Stimulated activated CD4-positive, alpha-beta T cell treated with anti-CD3 and anti-CD28 coated beads, Interleukin-12 subunit alpha, Interleukin-12 subunit beta, amount 100 ng/mL, for 4 hours (primary cell): ENCODE measurements around the gene NRXN2.

Experiments used
- DNase-seq: peaks from one replicate; pipeline ENCODE4 v3.0.0-alpha.2; 2020

The NRXN2 gene

DNA sequence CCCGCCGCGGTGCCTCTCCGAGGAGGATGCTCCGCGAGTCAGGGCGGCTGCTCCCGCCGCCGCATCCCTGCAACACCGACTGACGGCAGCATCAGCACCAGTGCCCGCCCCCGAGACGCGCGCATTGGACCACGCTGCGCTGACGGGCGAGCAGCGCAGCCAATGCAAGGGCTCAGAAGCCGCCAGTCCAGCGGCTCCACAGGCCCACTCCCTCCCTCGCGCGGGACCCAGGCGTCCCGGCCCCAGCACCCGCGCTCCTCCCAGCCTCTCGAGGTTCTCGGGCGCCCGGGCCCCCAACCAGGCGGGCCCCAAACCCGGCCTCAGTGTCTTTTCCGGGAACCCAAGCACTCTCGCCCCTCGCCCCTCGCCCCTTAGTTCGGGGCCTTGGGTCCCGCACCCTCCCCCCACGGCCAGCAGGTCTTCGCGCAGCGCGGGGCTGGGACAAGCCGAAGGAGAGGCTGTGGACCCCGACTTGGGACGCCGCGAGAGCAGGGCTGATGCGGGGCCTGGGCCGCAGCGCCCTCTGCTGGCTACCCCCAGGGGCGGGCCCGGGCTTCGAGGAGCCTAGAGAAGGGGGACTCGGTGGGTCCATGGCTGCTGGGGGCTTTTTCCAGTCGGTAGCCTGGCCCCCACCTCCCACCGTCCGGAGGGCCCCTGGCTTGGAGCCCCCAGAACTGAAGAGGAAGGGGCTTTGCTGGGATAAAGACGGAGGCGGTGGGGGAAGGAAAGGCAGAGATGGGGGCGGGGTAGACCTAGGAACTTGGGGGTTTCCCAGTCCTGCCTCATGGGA, at the start of gene NRXN2:
Gene NRXN2 (minus strand): TSS at position 81 of the 790 bp plus-strand sequence. CDS start 9,498 bp downstream, outside the sequence.
- peak; percentile 83 for DNase-seq

DNA sequence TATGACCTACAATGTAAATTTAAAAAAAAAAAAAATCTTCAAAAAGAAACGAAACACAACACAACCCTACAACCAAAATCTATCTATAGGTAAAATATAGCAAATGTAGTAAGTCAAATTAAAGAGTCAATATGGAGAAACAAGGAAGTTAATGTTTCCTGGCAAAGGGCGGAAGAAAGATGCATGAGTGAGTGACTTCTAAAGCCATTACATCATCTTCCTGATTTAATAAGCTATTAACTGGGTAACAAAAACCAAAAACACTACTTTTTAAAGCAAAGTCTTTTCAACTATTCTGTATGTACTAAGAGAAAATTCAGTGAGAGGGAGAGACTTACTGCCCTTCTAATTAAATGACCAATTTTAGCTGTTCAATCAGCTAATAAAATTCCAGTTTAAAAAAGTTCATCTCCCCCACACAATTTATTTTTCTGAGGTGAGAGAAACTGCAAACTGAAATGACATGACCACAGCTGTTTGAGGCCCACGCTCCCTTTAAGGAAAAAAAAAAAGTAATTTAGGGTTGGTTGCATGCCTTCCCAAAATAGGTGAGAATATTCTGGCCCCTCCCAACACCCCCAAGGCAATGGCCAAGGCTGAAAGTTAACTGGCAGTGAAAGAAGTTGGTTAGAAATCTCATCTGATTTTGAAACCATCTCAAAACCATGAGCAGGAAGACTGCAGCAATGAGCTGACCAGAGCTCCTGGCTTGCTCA, 49.5 kb upstream of the NRXN2 start:
- no peak for DNase-seq

DNA sequence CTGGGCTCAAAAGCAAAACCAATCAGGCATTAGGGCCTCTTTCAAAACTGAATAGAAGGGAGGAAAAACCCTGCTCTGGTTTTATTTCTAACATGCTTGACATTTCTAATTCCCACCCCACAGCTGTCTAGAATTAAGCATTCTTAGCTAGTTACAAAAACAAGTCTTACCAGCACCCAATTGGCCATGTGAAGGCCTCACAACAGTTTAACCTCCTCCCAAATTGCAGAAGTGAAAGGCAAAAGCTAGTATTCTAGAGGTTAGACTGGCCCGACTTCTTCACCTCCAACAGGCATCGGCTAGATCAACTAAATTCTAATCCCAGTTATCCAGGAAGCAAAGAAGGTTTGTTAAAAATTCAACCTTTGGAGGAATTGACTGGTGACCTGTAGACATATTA, 48.9 kb upstream of the NRXN2 start:
- no peak for DNase-seq

DNA sequence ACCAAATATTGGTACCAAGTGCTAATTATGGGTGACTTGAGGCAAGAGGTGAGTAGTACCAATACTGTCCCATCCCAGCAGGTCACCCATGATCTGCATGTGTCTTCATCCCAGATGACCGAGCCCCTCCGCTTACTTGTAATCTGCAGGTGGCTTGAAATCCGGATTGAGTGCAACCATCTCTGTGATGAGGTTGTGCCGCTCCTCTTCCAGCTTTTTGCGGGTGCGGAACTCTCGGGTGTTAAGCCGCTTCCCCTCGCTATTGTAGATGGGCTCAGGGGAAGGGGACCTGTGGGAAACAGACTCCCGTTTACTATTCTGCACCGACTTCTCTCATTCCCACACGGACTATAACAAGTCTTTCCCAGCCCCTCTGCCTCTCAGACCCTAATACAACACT, 47.1 kb upstream of the NRXN2 start:
- no peak for DNase-seq

DNA sequence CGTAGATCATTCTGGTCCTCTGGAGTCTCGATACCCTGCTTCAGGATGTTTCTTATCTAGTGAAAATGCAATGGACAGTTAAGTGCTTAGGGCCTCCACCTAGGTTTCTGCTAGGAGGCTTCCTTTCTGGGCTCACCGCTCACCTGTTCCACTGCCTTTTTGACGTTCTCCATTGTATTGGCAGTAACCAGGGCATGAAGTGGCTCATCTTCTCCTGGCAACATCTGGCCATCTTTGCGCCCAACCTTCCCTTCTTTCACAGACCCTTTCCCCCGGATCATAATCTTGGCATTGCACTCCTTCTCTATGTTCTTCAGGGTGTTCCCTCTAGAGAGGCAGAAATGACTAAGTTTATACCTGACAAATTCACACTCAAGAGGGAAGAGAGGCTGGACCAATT, 46.3 kb upstream of the NRXN2 start:
- DNase-seq: no peak

DNA sequence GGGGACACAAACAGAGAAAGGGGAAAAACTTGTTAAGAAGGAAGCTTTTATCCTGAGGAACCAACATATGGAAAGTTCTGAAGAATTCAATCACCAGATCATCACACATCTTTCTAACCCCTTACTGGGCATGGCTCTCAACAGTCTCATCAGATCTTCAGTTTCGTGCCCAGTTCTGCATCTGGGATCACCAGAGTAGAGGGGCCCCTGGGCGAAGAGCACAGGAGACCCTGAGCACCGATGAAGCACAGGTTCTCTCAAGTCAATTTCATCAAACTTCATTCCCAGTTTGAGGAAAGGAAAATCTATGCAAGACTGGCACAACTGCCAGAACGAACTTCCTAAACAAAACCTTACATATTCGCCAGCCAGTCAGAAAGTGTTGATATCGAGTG, 45.3 kb upstream of the NRXN2 start:
- no peak for DNase-seq

DNA sequence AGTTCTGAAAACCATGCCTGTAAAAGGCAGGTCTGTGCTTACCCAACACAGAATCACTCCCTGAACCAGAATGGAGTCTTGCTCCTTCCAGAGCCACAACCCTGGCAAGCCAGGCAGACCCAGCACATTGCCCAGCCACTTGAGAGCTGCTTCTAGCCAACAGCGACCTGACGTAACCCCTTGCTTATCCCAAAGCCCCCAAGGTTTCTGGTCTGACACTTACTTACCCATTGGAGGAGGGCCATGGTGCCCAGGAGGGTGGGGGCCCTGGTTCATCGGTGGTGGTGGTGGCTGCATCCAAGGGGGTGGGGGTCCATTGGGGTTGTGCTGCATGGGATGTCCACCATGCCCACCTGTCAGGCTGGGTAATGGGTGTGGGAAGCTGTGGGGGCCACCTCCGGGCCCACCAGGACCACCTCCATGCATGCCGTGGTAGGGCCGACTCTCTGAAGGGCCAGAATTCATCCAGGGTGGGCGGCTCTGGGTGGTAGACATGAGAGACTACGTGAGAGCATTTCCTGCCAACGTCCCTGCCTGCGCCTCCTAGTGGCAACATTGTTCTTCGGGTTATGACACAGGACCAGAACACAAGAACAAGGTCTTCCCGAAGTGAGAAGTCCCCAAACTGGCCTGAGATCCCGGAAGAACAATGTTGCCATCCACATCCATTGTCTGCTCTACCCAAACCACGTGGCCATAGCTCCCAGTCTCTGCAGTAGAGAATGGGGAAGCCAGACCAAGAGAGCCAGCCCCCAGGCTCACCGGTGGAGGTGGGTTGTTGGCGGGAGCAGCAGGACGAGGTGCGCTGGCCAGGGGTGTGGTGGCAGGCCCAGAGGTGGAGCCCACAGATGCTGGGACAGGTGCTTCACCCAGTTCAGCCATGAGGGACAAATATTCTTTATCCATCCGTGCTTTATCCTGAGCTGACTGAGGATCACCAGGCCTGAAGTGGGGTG, 44.6 kb upstream of the NRXN2 start:
- DNase-seq: peak; percentile 77

DNA sequence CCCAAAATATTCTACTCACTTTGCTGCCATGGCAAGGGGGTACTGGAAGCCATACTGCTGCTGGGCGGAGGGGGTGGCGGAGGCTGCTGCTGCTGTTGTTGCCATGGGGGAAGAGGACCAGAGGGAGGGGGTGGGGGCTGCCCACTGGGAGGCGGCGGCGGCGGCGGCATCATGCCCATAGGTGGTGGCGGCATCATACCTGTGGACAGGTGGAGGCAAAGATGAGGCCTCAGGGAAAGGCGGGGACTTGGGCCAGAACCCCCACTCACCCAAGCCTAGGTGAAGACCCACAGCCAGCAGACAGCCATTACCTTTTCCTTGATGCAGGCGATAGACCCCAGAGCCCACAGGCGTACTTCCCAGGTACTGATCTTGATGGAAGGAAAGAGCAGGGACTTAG, 43.9 kb upstream of the NRXN2 start:
- no peak for DNase-seq

DNA sequence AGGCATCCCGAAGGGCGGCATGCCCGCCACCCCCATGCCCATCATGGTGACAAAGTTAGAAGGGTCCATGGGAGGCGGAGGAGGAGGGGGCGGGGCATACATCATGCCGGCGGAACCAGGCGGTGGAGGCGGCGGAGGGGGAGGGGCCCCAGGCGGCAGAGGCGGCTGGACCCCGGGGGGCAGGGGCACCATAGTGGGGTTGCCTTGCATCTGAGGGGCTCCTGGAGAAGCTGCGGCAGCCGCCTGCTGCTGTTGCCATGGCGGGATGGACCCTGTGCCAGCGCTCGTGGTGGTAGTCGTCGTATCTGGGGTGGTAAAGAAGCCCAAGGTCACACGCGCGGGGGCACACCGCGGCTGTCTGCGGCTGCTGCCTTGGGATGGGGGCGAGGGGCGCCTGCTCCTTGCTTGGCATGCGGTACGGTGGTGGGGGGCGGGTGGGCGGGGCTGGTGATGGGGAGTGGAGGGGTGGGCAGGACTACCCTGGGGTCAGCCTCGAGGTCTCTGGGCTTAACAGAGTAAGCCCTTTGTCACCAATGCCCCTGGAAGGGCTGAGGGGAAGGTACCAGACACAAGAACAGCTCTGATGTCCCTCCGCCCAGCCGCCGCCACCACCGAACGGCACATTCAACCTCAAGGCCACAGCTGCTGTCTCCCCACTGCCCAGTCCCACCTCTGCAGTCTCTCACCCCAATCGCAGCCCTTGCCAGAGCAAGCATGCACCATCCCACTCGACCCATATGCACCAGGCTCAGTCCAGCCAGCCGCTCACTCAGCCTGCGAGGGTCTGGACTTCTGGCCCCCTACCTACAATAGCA, 43.1 kb upstream of the NRXN2 start:
- no peak for DNase-seq

DNA sequence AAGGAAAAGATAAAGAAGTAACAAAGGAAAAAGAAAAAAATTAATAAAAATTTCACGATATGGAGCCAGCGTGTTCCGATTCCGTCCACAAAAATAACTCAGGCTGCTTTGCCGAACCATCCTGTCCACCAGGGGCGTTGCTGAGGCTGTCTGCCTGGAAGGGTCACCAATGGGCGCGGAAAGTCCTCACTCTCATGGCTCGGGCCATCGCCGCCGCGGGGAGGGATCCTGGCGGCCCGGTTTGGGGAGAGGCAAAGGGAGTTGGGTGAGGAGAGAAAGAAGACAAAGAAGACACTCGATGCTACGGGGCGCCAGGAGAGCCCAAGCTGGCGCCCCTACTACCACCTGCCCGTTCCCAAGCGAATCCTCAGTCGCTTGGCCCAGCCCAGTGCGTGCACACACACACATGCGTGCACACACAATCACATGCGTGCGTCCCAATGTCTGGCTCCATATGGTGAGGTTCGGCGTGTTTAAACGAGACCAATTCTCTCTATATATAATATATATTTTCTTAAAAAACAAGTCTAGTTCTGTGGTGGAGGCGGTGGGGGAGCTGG, 42.4 kb upstream of the NRXN2 start:
- no peak for DNase-seq

DNA sequence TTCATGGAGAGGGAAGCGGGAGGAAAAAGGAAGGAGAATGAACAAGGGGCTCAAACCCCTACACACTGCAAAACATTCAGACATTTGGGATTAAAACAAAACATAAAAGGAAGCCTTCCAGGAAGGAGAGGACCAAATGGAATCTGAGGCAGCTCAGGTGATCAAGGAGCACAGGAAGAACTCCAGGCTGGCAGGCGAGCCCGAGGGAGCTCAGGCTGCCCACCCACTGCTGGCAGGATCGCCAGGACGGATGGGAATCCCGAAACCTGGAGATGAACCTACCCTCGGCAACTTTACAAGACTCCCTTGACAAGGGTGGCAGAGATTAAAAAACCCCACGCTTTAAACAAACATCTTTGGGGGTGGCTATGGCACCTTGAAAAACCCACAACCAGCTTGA, 41.8 kb upstream of the NRXN2 start:
- DNase-seq: no peak

DNA sequence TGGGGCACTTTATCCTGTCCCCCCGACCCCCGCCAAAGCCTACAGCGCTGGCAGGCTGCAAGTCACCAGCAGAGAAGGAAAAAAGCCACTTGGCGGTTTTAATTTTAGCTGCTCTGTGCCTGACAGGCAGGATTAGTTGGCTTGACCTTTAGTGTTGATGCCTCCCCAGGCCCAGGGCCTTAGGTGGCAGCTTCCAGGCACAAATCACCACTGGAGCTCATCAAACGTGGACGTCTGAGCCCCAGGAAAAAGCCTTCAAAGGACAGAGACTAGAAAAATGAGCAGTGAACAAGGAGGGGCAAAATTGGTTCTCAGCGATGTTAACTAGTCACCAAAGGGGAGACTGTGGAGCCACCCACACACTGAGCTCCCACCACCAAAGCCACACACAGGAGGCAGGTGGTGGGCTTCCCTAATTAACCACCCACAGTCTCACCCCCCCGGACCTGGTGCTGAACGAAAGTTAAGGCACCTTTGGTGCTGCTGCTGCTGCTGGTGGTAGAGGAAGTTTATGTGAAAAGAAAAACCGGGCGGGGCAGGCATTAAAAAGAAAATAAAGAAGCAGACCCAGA, 41.1 kb upstream of the NRXN2 start:
- DNase-seq: no peak

DNA sequence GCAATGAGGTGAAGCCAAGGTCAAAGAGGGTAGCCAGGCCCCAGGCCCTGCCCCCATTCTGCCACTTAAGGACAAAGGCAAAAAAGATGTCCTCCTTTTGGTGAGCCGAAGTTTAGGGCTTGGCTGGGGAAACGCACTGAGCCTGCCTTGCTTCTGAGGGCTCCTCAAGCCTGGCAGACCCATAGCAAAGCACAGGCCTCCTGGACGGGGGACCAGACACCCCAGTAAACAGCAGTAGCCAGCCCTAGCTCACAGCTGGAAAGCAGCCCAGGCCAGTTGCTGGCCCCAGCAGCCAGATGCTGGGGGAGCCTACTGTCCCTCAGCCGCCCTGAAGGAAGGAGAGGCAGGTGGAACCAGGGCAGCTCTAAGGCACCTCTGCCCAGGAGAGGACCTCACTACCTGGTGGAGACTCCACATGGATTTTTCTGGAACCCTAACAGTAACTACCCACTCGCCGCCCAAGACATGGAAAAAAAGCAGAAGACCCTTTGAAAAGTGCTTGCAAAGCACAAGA, 40.6 kb upstream of the NRXN2 start:
- no peak for DNase-seq

DNA sequence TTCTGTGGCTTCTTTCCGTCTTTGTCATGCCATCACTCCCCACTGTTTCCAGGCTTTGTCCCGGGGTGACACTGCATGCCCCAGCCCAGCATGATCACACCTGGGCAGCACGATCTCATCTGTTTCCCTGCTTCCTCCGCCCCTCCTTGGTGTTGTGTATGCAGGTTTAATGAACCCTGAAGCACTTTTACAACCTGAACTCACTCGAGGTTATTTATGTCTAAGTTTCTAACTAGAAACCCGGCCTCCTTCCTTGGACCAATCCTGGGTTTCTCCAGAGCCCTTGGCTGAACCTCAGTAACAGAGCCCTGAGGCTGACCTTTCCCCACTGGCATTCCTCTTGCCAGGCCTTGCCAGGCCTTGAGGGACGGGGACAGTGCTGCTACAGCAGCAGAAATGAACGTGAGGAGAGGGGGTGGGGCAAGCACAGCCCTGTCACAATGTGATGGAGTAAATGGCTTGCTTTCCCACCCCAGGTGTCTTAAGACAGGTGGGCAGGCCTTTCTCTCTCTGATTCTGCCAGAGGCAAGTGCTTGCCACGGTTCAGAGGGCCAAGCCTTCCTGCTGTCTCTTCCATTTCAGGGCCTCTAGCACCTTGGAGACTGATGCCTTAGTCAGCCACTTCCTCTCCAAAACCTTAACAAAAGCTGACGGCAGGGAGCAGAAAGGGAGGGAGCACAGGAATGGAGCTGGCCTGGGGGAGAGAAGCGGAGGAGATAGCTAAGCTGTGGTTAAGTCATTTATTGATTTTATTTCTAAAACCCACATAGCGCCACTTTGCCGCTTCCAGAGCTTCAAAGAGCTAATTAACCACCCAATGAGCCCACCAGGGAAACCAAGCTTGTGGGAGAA, 39.9 kb upstream of the NRXN2 start:
- no peak for DNase-seq

DNA sequence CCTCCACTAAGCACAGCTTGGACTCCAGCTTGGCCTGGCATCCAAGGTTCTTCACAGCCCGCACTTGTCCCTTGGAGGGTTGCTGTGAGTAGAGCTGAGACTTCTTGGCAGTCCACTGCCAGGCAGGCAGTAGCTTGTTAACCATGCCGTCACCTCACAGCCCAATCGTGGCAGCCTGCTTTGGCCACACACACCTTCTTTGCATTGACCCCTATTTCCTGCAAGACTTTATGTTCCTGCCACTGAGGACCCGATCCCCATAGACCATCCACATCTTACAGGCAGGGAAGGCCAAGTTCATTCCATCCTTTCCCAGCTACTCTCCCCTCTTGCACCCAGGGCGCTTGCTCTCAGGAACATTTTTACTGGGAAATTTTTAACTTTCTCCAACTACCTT, 39.3 kb upstream of the NRXN2 start:
- DNase-seq: no peak

DNA sequence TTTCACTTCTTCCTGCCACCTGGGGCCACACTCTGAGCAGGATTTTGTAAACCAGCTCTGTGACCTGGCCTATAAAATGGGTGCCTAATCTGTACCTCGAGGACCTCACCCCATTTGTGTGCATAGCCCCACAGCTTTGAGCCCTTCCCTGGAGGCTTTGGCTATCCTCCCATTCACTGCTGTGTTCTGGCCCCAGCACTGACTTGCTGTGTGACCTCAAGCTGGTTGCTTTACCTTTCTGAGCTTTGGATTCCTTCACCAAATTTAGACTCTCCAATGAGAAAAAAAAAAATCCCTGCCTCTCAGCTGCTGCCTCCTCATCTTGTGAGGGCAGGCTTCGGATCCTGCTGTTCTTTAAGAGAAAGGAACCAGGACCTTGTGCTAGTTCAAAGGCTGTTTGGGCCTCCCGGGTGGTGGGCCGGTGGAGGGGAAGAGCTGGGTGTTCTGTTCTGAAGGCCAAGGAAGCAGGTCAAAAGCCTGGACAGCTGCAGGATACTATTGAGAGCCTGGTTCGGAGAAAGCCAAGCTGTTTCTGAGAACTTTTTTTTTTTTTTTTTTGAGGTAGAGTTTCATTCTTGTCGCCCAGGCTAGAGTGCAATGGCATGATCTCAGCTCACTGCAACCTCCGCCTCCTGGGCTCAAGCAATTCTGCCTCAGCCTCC, 37.9 kb upstream of the NRXN2 start:
- DNase-seq: no peak

DNA sequence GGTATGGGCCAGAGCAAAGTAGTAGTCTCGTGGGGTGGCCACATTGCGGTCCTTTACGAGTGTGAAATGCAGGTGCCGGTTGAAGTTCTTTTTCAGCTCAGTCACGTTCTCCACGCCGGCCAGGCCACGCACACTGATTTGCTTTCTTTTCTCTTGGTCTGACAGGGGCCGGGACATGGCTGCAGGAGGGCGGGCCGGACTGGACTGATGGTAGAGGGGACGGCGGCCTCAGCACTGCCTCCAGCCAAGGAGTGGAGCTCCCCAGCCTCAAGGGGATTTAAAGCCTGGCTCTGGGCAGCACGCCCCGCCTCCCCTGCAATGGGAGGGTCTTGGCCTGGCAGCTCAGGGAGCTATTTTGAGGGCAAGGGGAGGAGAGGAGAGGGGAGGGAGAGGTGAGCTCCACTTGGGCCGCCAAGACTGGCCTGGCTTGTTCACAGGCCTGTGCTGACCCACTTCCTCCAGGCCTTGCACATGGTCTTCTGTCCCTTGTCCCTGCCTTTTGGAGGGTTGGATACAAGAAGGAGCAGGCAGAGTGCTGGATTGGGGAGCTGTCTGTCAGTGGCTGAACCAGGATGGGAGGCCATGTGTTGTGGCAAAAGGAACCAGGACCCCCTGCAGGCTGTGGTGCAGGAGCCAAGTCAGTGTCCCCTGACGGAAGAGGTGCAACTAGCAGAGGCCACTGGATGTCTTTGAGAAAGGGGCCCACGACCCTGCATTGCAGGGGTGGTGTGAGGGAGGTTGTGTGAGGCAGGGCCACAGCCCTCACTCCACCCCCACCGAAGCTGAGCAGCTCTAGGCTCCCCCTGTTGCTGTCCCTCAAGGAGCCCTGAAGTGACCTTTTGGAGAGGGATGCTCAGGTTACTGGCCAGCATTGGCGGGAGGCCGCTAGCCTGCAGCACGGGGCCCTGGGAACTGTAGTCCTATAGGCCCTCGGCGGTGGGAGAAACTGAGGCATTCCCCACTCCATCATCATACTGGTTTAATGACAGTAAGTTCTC, 37.0 kb upstream of the NRXN2 start, which contains the start of gene PYGM:
Gene PYGM (minus strand): TSS at position 253 of the 998 bp plus-strand sequence. CDS start 76 bp downstream, at position 177.
- DNase-seq: no peak

DNA sequence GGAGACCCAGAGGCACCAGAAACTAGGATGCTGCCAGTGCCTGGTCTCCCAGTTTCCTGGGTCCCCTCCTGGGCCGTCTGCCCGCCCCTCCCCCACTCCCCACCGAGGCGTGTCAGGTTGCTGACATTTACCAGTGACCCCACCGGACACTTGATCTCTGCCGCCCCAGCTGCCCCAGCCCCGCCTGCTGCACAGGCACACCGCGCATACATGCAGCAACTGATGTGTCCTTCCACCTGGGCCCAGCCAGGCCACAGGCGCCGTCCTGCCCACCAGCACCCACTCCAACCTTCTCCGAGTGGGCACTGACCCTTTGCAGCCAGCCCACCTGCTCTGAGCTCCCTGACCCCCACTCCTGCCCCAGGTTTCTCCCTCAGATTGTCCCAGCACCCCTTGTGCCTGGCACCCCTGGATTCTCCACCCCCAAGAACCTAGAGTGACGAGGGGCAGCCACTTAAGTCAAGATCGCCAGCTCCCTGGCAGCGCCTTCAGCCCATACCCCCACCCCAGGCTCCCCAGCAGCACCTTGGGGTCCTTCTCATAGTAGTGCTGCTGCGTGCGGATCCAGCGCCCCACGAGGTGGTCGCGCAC, 36.2 kb upstream of the NRXN2 start:
- DNase-seq: no peak
